Measurements from ENCODE around the gene SCPEP1. TPM values are rescaled to one million over a fixed set of nuclear protein-coding genes. Genes with fewer than 3 reads are reported as not detected.

Gene SCPEP1
- polyA plus RNA-seq, 3 donors: 81.0 to 110 (median 88.5) TPM

GRCh38 chr17:56992364-56992763, 14.4 kb downstream of the SCPEP1 start:
- no peak for DNase-seq

GRCh38 chr17:56994009-56994792, 16.3 kb downstream of the SCPEP1 start:
- no peak for DNase-seq

GRCh38 chr17:56995766-56996165, 17.8 kb downstream of the SCPEP1 start:
- no peak for DNase-seq

- DNase-seq: no peak
Observed at GRCh38 chr17:56997313-56997712, 19.4 kb downstream of the SCPEP1 start.

- DNase-seq: no peak
Observed at GRCh38 chr17:57001541-57001940, 23.6 kb downstream of the SCPEP1 start.

GRCh38 chr17:57002904-57003303, 25.0 kb downstream of the SCPEP1 start:
- DNase-seq: no peak

GRCh38 chr17:57004944-57005579, 27.1 kb downstream of the SCPEP1 start:
- DNase-seq: no peak

GRCh38 chr17:57006040-57006439, 28.1 kb downstream of the SCPEP1 start:
- no peak for DNase-seq

- no peak for DNase-seq
Observed at GRCh38 chr17:57008958-57009357, 31.0 kb downstream of the SCPEP1 start.

GRCh38 chr17:57009737-57010445, 32.0 kb downstream of the SCPEP1 start:
- no peak for DNase-seq

GRCh38 chr17:57010487-57010886, 32.6 kb downstream of the SCPEP1 start:
- DNase-seq: no peak

GRCh38 chr17:57011491-57012015, 33.6 kb downstream of the SCPEP1 start:
- no peak for DNase-seq

- DNase-seq: no peak
Observed at GRCh38 chr17:57016071-57016763, 38.3 kb downstream of the SCPEP1 start.

GRCh38 chr17:57016764-57017116, 38.8 kb downstream of the SCPEP1 start:
- no peak for DNase-seq

- DNase-seq: no peak
Observed at GRCh38 chr17:57017625-57018024, 39.7 kb downstream of the SCPEP1 start.

GRCh38 chr17:57020208-57020607, 42.3 kb downstream of the SCPEP1 start:
- no peak for DNase-seq

GRCh38 chr17:57021226-57021940, 43.5 kb downstream of the SCPEP1 start:
- no peak for DNase-seq

- DNase-seq: no peak
Observed at GRCh38 chr17:57025876-57026275, 47.9 kb downstream of the SCPEP1 start.

- DNase-seq: no peak
Observed at GRCh38 chr17:57027852-57028251, 49.9 kb downstream of the SCPEP1 start.

- DNase-seq: no peak
Observed at GRCh38 chr17:57032343-57032742, 54.4 kb downstream of the SCPEP1 start.

GRCh38 chr17:57033296-57033695, 55.4 kb downstream of the SCPEP1 start:
- peak; percentile 70 for DNase-seq

All from renal pelvis (tissue), 4 donors.